ENCODE data around the gene NT5C3B. TPM values are rescaled to one million over a fixed set of nuclear protein-coding genes. Genes with fewer than 3 reads are reported as not detected.

Gene NT5C3B
- total RNA-seq, 1 donor from 2014 or later: 106 TPM

DNA sequence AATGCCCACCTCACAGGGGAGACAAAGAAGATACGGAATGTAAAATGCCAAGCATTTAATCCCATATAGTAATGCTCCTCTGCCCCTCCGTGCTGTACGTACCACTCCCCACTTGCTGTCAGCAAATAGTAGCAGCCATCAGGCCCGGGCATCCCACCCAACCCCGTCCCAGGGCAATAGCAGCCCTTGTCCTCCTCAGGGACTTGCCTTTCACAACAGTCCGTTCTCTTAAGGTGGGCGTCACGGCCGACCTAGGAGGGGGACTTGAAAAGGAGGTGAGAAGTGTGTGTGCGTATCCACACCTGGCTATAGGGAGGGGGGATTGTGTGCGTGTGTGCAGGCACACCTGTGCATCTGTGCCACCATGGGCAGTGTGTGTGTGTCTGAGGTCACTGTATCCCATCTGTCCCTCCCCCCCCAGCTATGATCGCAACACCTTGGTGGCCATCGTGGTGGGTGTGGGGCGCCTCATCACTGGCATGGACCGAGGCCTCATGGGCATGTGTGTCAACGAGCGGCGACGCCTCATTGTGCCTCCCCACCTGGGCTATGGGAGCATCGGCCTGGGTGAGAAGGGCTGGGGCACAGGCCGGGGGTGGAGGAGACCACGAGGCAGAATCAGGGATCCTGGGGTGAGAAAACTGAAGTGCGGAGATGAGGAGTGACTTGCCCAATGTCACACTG, 19.3 kb downstream of the NT5C3B start:
- no peak overlapping the region for H3K27ac Mint-ChIP-seq
- no peak for TF ChIP-seq EZH2phosphoT487 (IDR thresholded peaks at IDR 0.05)
- no peak for TF ChIP-seq EZH2 (IDR thresholded peaks at IDR 0.05)
- TF ChIP-seq, protein P1, sequence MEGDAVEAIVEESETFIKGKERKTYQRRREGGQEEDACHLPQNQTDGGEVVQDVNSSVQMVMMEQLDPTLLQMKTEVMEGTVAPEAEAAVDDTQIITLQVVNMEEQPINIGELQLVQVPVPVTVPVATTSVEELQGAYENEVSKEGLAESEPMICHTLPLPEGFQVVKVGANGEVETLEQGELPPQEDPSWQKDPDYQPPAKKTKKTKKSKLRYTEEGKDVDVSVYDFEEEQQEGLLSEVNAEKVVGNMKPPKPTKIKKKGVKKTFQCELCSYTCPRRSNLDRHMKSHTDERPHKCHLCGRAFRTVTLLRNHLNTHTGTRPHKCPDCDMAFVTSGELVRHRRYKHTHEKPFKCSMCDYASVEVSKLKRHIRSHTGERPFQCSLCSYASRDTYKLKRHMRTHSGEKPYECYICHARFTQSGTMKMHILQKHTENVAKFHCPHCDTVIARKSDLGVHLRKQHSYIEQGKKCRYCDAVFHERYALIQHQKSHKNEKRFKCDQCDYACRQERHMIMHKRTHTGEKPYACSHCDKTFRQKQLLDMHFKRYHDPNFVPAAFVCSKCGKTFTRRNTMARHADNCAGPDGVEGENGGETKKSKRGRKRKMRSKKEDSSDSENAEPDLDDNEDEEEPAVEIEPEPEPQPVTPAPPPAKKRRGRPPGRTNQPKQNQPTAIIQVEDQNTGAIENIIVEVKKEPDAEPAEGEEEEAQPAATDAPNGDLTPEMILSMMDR (IDR thresholded peaks at IDR 0.05): no peak

DNA sequence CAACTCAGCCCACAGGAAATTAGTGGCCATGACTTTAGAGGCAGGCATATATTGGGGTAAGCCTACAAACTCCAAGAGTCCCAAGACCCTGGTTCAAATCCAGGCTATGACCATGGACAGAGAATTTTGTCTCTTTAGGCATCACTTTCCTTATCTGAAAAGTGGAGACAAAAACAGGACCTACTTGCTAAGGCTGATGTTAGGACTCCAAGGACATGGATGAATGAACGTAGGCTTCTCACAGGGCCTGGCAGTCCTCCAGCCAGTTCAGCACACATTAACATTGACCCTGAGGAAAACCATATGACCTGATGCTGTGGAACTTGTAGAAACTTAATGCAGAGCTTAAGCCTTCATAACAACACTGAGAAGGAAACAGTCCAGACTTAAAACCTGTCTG, 21.8 kb downstream of the NT5C3B start:
- peak overlapping the region; percentile 85 for H3K4me3 ChIP-seq
- H3K4me3 Mint-ChIP-seq: peak overlapping the region; percentile 95
- H3K79me2 ChIP-seq (ENCODE audit: low read depth): peaks cover 66% of the 10 kb centered on the region
- DNase-seq (ENCODE audit: low spot score): no peak
- H3K27me3 Mint-ChIP-seq (ENCODE audit: insufficient read depth, low read depth): peaks cover 9% of the 10 kb centered on the region
- H3K27me3 ChIP-seq: no peaks in the 10 kb centered on the region
- H3K9me3 Mint-ChIP-seq: no peaks in the 10 kb centered on the region
- H3K36me3 Mint-ChIP-seq: peaks cover 22% of the 10 kb centered on the region
- peak overlapping the region; percentile 97 for H3K4me2 ChIP-seq
- no peak overlapping the region for H2AFZ ChIP-seq (replicated peaks)
- no peak overlapping the region for H3K9ac ChIP-seq
- H4K20me1 ChIP-seq (ENCODE audit: low read depth): peaks cover 13% of the 10 kb centered on the region
- no peaks in the 10 kb centered on the region for H3K9me3 ChIP-seq (ENCODE audit: low read depth)
- H3K27ac Mint-ChIP-seq: peak overlapping the region; percentile 87
- peaks cover 20% of the 10 kb centered on the region for H3F3A ChIP-seq (ENCODE audit: low read depth)
- peaks cover 27% of the 10 kb centered on the region for H3K4me1 ChIP-seq
- TF ChIP-seq, protein P1 (IDR thresholded peaks at IDR 0.05): no peak
- TF ChIP-seq EZH2phosphoT487 (IDR thresholded peaks at IDR 0.05) (no peak), EZH2 (IDR thresholded peaks at IDR 0.05) (no peak)
- H3K36me3 ChIP-seq: no peaks in the 10 kb centered on the region
- no peak overlapping the region for H3K27ac ChIP-seq
- H3K4me1 Mint-ChIP-seq: peaks cover 28% of the 10 kb centered on the region

More for the DNA sequence above, 19.3 kb downstream of the NT5C3B start:
- Histone ChIP-seq H2AFZ (replicated peaks) (no peak overlapping the region), H4K20me1 (ENCODE audit: low read depth) (no peaks in the 10 kb centered on the region), H3K4me1 (peaks cover 22% of the 10 kb centered on the region), H3K79me2 (ENCODE audit: low read depth) (peaks cover 44% of the 10 kb centered on the region), H3F3A (ENCODE audit: low read depth) (peaks cover 18% of the 10 kb centered on the region), H3K9ac (no peak overlapping the region), H3K27me3 (no peaks in the 10 kb centered on the region), H3K27ac (no peak overlapping the region), H3K4me2 (no peak overlapping the region), H3K4me3 (no peak overlapping the region), H3K36me3 (no peaks in the 10 kb centered on the region), H3K9me3 (ENCODE audit: low read depth) (no peaks in the 10 kb centered on the region)
- Mint-ChIP-seq H3K27me3 (ENCODE audit: insufficient read depth, low read depth) (peaks cover 7% of the 10 kb centered on the region), H3K4me1 (peaks cover 17% of the 10 kb centered on the region), H3K36me3 (peaks cover 13% of the 10 kb centered on the region), H3K4me3 (no peak overlapping the region), H3K9me3 (no peaks in the 10 kb centered on the region)
- DNase-seq (ENCODE audit: low spot score): no peak

DNA sequence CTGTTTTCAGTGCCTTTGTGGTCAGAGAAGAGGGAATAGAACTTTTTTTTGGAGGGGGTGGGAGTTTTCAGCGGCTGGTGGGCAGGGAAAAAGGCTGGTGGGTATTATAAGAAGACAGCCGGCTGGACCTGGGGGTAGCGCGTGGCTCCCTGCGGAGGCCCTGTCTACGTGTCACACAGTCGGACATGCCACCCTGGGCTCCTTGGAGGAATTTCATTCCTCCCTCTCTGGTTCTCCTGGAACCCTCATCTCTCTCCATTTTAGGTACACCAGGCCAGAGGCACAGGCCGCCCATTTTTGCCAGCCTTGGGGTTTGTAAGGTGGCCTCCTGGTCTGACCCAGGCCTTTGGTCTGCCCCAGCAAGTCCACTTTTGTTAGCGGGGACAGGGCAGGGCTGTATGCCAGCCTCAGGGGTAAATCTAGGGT, 22.3 kb downstream of the NT5C3B start:
- peaks cover 68% of the 10 kb centered on the region for H3K79me2 ChIP-seq (ENCODE audit: low read depth)
- H3K9ac ChIP-seq: peak overlapping the region; percentile 72
- H3K36me3 Mint-ChIP-seq: peaks cover 24% of the 10 kb centered on the region
- H3K27me3 ChIP-seq: no peaks in the 10 kb centered on the region
- H3K27ac Mint-ChIP-seq: peak overlapping the region; percentile 97
- no peaks in the 10 kb centered on the region for H3K36me3 ChIP-seq
- peaks cover 24% of the 10 kb centered on the region for H3K4me1 ChIP-seq
- H3K4me3 ChIP-seq: peak overlapping the region; percentile 85
- H3K27me3 Mint-ChIP-seq (ENCODE audit: insufficient read depth, low read depth): peaks cover 9% of the 10 kb centered on the region
- no peak overlapping the region for H2AFZ ChIP-seq (replicated peaks)
- H4K20me1 ChIP-seq (ENCODE audit: low read depth): peaks cover 13% of the 10 kb centered on the region
- no peaks in the 10 kb centered on the region for H3K9me3 ChIP-seq (ENCODE audit: low read depth)
- DNase-seq (ENCODE audit: low spot score): no peak
- peak overlapping the region; percentile 97 for H3K4me2 ChIP-seq
- peaks cover 20% of the 10 kb centered on the region for H3F3A ChIP-seq (ENCODE audit: low read depth)
- no peak overlapping the region for H3K27ac ChIP-seq
- H3K4me1 Mint-ChIP-seq: peaks cover 28% of the 10 kb centered on the region
- H3K9me3 Mint-ChIP-seq: no peaks in the 10 kb centered on the region
- peak overlapping the region; percentile 95 for H3K4me3 Mint-ChIP-seq
- TF ChIP-seq, protein P1 (IDR thresholded peaks at IDR 0.05): no peak
- no peak for TF ChIP-seq EZH2phosphoT487 (IDR thresholded peaks at IDR 0.05)
- no peak for TF ChIP-seq EZH2 (IDR thresholded peaks at IDR 0.05)

Data from neural progenitor cell (in vitro differentiated cells).